ENCODE results near the gene SH3RF2.

DNA sequence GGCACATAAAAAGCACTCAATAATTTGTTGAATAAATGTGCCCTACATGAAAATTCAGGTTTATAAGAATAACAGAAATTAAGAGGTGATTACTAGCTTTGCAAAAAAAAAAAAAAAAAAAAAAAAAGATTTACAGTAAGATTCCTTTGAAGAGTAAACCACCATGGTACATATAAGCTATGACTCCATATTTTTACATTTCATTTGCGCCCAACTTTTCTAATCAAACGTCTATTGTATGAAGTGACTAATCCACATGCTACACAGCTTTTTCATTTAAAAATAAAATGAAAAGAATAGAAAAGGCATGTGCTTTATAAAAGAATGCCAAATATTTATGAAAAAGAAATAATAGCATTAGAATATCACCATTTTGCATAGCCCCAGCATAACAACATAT, 169.1 kb downstream of the SH3RF2 start, which contains the start of gene PLAC8L1:
- TF ChIP-seq, protein P1, sequence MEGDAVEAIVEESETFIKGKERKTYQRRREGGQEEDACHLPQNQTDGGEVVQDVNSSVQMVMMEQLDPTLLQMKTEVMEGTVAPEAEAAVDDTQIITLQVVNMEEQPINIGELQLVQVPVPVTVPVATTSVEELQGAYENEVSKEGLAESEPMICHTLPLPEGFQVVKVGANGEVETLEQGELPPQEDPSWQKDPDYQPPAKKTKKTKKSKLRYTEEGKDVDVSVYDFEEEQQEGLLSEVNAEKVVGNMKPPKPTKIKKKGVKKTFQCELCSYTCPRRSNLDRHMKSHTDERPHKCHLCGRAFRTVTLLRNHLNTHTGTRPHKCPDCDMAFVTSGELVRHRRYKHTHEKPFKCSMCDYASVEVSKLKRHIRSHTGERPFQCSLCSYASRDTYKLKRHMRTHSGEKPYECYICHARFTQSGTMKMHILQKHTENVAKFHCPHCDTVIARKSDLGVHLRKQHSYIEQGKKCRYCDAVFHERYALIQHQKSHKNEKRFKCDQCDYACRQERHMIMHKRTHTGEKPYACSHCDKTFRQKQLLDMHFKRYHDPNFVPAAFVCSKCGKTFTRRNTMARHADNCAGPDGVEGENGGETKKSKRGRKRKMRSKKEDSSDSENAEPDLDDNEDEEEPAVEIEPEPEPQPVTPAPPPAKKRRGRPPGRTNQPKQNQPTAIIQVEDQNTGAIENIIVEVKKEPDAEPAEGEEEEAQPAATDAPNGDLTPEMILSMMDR (IDR thresholded peaks at IDR 0.05) = no peak
- TF ChIP-seq EZH2 (IDR thresholded peaks at IDR 0.05) = no peak

Data from neural progenitor cell (in vitro differentiated cells).